Nephron progenitor cell (in vitro differentiated cells): Measurements from ENCODE around the gene EPSTI1.

ENCODE experiments used
- DNase-seq: peaks from one replicate; pipeline ENCODE4 v3.0.0; 2021
- H3K27ac Mint-ChIP-seq: 2 replicates; pipeline ENCODE4 v1.8.0; 2021; ENCODE audit warnings: mild to moderate bottlenecking, moderate library complexity, mixed read lengths
- H3K27me3 Mint-ChIP-seq: 2 replicates; pipeline ENCODE4 v1.8.0; 2021; ENCODE audit warnings: mild to moderate bottlenecking, low read depth, mixed read lengths; ENCODE audit not compliant: poor library complexity
- H3K36me3 Mint-ChIP-seq: 2 replicates; pipeline ENCODE4 v1.8.0; 2021; ENCODE audit warnings: low read depth, mixed read lengths
- H3K4me1 Mint-ChIP-seq: 2 replicates; pipeline ENCODE4 v1.8.0; 2021; ENCODE audit warnings: mixed read lengths
- H3K4me3 Mint-ChIP-seq: 2 replicates; pipeline ENCODE4 v1.8.0; 2021; ENCODE audit warnings: mild to moderate bottlenecking, moderate library complexity, mixed read lengths
- H3K9me3 Mint-ChIP-seq: 2 replicates; pipeline ENCODE4 v1.8.0; 2021; ENCODE audit warnings: mild to moderate bottlenecking, moderate library complexity, mixed read lengths
- TF ChIP-seq, protein P1 (sequence below): fragments of 200-600 bp; sonication (generic); IDR thresholded peaks from 2 replicates; pipeline ENCODE4 v1.5.0; 2021; ENCODE audit warnings: antibody characterized with exemption

EPSTI1 gene

DNA sequence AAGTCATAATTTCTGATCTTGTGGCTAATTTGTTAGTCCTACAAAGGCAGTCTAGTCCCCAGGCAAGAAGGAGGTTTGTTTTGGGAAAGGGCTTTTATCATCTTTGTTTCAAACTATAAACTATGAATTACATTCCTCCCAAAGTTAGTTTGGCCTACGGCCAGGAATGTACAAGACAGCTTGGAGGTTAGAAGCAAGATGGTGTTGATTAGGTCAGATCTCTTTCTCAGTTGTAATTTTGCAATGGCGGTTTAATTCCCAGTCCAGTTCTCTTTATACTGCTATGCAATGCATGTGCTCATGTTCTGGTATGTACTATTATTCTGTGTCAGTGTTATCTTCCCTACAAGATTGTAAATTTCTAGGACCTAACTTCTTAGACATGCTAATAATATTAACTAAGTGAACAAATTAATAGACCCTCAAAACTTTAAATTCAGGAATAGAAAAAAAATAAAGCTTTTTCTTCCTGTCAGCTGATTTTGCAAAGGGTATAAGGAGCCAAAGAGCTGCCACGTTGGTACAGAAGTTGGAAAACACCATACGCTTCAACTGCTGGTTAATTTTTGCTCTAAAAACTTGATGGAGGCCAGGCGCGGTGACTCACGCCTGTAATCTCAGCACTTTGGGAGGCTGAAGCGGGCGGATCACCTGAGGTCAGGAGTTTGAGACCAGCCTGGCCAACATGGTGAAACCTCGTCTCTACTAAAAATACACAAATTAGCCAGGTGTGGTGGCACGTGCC, 30.1 kb upstream of the EPSTI1 start:
- H3K9me3 Mint-ChIP-seq = peaks cover 15% of the 10 kb centered on the region

GRCh38 chr13:43020794-43021193, 28.8 kb upstream of the EPSTI1 start:
- TF ChIP-seq, protein P1, sequence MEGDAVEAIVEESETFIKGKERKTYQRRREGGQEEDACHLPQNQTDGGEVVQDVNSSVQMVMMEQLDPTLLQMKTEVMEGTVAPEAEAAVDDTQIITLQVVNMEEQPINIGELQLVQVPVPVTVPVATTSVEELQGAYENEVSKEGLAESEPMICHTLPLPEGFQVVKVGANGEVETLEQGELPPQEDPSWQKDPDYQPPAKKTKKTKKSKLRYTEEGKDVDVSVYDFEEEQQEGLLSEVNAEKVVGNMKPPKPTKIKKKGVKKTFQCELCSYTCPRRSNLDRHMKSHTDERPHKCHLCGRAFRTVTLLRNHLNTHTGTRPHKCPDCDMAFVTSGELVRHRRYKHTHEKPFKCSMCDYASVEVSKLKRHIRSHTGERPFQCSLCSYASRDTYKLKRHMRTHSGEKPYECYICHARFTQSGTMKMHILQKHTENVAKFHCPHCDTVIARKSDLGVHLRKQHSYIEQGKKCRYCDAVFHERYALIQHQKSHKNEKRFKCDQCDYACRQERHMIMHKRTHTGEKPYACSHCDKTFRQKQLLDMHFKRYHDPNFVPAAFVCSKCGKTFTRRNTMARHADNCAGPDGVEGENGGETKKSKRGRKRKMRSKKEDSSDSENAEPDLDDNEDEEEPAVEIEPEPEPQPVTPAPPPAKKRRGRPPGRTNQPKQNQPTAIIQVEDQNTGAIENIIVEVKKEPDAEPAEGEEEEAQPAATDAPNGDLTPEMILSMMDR = no peak
- H3K36me3 Mint-ChIP-seq = peaks cover 18% of the 10 kb centered on the region
- no peak overlapping the region for H3K27ac Mint-ChIP-seq
- no peak for DNase-seq
- H3K27me3 Mint-ChIP-seq = peaks cover 3% of the 10 kb centered on the region
- peaks cover 15% of the 10 kb centered on the region for H3K9me3 Mint-ChIP-seq
- peaks cover 20% of the 10 kb centered on the region for H3K4me1 Mint-ChIP-seq
- no peak overlapping the region for H3K4me3 Mint-ChIP-seq

More for the DNA sequence above, 30.1 kb upstream of the EPSTI1 start:
- peaks cover 3% of the 10 kb centered on the region for H3K27me3 Mint-ChIP-seq
- TF ChIP-seq, protein P1 = no peak
- no peak overlapping the region for H3K27ac Mint-ChIP-seq
- H3K4me3 Mint-ChIP-seq = no peak overlapping the region
- no peak for DNase-seq
- peaks cover 18% of the 10 kb centered on the region for H3K36me3 Mint-ChIP-seq
- H3K4me1 Mint-ChIP-seq = peaks cover 25% of the 10 kb centered on the region

GRCh38 chr13:43019811-43020210, 27.8 kb upstream of the EPSTI1 start:
- H3K27me3 Mint-ChIP-seq = peaks cover 3% of the 10 kb centered on the region
- TF ChIP-seq, protein P1 = no peak
- no peak overlapping the region for H3K4me3 Mint-ChIP-seq
- H3K27ac Mint-ChIP-seq = no peak overlapping the region
- no peak for DNase-seq
- peaks cover 11% of the 10 kb centered on the region for H3K36me3 Mint-ChIP-seq
- H3K9me3 Mint-ChIP-seq = peaks cover 12% of the 10 kb centered on the region
- peaks cover 15% of the 10 kb centered on the region for H3K4me1 Mint-ChIP-seq

- Mint-ChIP-seq H3K36me3 (no peaks in the 10 kb centered on the region), H3K27me3 (no peaks in the 10 kb centered on the region), H3K27ac (no peak overlapping the region), H3K4me1 (no peaks in the 10 kb centered on the region), H3K4me3 (no peak overlapping the region), H3K9me3 (no peaks in the 10 kb centered on the region)
- TF ChIP-seq, protein P1 = no peak
- no peak for DNase-seq
Observed at GRCh38 chr13:43016226-43016625, 24.2 kb upstream of the EPSTI1 start.

DNA sequence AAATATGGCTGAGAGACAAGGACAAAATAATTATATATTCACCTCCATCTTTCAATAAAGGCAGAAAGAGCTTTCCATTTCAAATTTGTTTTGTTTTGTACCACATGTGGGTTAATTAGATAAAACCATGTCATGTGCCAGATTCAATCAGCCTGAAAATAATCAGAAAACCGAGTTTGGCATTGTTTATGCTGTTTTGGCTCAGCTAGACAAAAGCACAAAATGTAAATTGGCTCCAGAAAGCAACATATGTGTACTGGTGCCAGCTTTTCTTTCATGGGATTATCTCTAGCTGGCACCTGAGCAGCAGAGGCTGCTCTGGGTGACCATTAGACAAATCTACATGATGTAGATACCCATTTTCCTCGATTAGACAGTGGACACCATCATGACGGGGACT, 22.1 kb upstream of the EPSTI1 start:
- TF ChIP-seq, protein P1 = no peak
- no peak for DNase-seq
- Mint-ChIP-seq H3K27me3 (no peaks in the 10 kb centered on the region), H3K4me1 (no peaks in the 10 kb centered on the region), H3K9me3 (no peaks in the 10 kb centered on the region), H3K4me3 (no peak overlapping the region), H3K27ac (no peak overlapping the region), H3K36me3 (no peaks in the 10 kb centered on the region)

- H3K27ac Mint-ChIP-seq = no peak overlapping the region
- H3K27me3 Mint-ChIP-seq = no peaks in the 10 kb centered on the region
- no peaks in the 10 kb centered on the region for H3K9me3 Mint-ChIP-seq
- TF ChIP-seq, protein P1 = no peak
- no peaks in the 10 kb centered on the region for H3K36me3 Mint-ChIP-seq
- no peak for DNase-seq
- H3K4me3 Mint-ChIP-seq = no peak overlapping the region
- peaks cover 7% of the 10 kb centered on the region for H3K4me1 Mint-ChIP-seq
Observed at GRCh38 chr13:43009506-43009905, 17.5 kb upstream of the EPSTI1 start.
